ENCODE results near the gene PLA2G4C.
"Not testable (repeated sequence)": the region's sequence is repeated elsewhere in the genome, so short reads cannot be mapped to it uniquely, and the experiment has no call there.

- not testable (repeated sequence) for TF ChIP-seq CTCF, POLR2A (IDR thresholded peaks at IDR 0.05)
Measured at GRCh38 chr19:48088991-48089390, 21.6 kb downstream of the PLA2G4C start.
